ENCODE data around the gene NSG1.
"Not testable (repeated sequence)": the region's sequence is repeated elsewhere in the genome, so short reads cannot be mapped to it uniquely, and the experiment has no call there.

NSG1 gene

DNA sequence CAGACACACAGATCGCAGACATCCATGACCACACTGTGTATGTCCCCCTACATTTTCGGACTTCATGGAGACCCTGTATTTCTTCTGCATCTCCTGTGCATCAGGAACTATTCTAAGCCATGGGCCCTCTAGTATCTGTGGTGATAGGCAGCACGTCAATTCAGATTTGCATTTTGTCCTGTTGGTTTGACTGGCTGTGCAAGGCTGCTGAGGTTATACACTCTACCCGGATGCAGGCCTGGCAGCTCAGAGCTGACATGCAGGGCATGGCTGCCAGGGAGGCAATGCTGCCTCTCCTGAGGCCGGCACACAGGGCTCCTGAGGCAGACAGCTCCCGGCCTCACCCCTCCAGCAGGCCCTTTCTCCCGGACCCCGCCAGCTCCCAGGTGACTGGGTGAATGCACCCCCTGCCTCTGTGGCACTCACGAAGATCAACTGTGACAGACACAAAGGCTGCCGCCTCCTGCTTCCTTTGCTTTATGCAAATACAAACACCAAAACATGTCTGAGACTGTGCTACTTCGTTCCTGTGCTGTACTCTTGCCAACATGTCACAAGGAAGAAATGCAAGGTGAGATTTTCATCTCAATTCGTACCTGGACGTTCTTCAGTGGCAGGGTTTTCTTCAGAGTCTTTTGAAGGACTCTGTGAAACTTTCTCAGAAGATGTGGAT lies 51.0 kb downstream of the NSG1 start:
- no peak for DNase-seq

DNA sequence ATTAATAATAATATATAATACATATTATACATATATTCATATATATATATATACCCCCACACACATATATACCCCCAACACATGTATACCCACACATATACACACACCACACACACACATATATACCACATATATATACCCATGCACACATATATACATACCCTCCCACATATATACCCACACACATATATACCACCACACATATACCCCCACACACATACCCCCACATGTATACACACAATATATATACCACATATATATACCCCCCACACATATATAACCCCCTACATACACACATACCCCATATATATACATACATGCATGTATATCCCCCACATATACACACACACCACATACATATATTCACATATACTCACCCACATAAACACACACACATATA lies 52.0 kb downstream of the NSG1 start:
- DNase-seq, result no peak

DNA sequence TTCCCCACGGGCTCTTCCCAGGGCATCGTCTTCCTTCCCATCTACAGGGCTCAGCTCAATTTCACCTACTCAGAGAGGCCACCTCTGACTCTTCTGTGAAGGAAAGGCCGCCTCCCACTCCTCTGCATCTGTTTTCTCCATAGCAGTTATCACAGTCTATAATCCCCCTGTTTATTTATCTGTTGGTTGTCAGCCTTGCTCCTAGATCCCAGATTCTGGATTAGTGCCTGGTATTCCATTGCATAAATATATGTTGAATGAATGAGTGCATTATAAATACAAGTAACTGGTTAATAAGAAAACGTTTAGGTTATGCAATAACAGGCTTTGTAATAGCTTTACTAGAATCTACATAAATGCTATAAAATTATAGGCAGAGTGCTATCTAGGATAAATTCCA lies 52.9 kb downstream of the NSG1 start:
- DNase-seq, result no peak

- no peak for DNase-seq
Observed at GRCh38 chr4:4440333-4441061, 53.6 kb downstream of the NSG1 start.

- DNase-seq, result no peak
Observed at GRCh38 chr4:4443821-4444220, 56.9 kb downstream of the NSG1 start.

DNA sequence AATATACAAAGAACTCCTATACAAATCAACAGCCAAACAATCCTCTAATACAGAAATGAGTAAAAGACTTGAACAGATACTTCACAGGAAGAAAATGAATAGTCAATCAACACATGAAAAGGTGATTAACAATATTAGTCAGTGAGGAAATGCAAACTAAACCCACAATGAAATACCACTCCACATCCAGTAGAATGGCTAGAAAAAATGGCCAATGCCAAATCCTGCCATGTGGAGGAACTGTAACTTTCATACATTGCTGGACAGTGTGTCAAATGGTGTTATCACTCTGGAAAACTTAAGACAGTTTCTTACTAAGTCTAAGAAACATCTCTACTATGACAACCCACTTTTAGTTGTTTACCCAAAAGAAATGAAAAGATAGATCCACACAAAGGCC lies 59.5 kb downstream of the NSG1 start:
- DNase-seq, result no peak

GRCh38 chr4:4455210-4455865 lies 68.4 kb downstream of the NSG1 start:
- peak; percentile 34 to 65 for DNase-seq

- no peak for DNase-seq
Observed at GRCh38 chr4:4456351-4456750, 69.4 kb downstream of the NSG1 start.

DNA sequence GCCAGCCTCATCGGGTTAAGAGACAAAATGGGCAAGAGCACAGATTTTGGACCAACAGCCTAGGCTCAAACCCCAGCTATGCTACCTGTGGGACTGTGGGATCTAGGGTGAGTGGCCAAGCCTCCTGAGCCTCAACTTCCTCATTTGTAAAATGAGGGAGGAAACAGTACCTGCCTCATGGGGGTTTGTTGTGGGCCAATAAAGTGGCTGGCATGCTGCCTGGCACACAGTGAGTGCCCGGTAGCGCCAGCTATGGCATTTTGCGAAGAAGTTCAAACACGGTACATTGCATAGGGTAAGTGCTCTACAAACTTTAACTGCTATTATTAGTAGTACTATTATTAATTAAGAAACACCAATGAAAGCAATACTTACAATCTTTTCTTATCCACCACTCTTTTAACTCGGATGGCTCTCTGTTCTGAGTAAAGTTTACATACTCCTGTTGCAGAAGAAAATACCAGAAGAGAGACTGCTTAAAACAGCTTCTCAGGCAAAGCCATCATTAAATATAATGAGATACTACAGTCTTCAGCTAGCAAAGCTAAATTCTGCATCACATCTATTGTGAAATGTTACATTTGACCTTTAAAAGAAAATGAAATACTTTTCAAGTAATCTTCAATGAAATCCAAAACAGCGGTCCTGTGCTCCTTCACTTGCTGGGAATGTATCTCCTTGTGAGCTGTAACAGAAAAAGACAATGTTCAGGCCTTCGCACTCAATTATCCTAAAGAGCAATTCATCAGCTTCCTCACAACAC lies 70.1 kb downstream of the NSG1 start:
- DNase-seq, result no peak

DNA sequence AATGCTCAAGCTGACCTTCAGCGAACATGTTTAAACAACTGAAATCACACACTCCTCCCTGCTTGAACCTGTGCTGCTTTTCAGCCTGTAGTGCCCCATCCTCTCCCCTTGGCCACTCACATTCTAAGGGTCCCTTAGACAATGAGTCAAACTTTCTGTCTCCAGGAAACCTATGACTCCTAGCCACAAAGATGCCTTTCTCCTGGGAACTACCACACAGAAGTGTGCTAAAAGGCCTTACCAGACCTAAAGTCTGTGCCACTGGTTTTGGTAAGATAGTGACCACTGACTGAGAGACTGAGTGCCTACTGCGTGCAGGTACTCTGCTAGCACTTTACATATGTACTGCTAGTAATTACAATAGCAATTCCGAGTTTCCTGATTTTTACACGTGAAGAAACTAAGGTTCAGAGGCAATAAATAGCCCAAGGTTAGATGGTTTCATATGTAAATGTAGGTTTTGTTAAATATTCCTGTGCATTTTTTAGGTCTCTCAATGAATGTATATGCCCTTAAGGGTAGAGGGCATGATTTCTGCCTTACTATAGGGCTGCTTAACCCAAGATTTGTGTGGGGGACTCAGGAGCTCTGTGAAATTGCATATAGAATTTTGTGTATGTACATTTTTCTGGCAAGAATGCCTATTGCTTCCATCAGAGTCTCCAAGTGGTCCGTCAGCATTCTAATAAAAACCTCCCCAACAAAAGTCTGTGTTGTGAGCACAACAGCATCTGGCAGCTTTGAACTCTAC lies 71.1 kb downstream of the NSG1 start:
- DNase-seq, result no peak

DNA sequence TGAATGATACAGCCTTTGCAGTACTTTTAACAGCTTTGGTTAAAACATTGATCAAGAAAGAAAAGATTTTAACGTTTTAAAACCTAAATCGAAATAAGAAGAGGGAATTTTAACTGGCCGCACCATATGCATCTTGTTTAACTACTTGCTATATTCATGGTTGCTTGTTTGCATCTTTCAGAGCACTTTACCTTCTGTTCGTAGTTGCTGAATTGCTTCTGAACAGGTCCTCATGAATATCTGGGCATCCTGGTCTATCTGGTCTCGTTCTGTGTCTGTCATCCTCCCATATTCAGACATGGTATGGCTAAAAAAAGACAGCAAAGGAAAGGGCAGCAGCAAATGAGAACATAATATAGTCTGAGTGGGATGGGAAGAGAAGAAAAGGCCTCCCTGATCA lies 72.3 kb downstream of the NSG1 start:
- no peak for DNase-seq

- DNase-seq, result no peak
Observed at GRCh38 chr4:4460759-4461158, 73.9 kb downstream of the NSG1 start.

DNA sequence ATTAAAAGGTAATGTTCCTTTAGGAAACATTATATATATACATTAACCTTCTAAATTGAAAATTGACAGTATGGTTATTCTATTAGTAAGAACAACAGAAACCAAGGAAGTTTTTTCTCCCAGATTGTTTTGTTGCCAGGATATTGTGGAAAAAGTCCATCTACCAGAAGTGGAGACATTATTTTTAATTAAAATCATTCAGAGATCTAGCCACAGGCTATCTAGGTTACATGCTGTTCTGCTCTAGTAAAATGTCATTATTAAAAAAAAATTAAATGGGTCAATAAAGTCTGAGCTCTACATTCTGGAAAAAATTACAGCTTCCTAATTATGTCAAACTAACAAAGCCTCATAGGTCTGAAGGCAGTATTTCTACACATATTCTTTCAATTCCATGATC lies 74.3 kb downstream of the NSG1 start:
- no peak for DNase-seq

DNA sequence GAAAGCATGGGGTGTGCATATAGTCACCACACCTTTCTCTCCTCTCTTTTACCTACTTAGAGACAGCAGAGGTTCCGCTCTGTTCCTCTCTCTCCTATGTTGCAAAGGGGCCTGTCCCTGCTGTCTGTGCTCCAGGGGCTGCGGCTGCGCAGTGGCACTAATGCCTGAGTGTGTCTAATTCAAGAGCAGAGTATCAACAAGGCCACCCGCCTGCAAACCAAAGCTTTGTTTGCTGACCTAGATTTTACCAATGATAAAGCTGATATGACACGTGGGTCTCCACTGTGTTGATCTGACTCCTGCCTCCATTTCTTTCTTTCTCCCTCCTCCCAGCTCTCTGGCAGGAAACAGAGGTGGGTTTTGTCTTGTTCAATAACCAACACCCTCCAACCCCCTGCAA lies 74.9 kb downstream of the NSG1 start:
- peak; percentile 15 to 57 for DNase-seq

- DNase-seq, result no peak
Observed at GRCh38 chr4:4462970-4463369, 76.1 kb downstream of the NSG1 start.

DNA sequence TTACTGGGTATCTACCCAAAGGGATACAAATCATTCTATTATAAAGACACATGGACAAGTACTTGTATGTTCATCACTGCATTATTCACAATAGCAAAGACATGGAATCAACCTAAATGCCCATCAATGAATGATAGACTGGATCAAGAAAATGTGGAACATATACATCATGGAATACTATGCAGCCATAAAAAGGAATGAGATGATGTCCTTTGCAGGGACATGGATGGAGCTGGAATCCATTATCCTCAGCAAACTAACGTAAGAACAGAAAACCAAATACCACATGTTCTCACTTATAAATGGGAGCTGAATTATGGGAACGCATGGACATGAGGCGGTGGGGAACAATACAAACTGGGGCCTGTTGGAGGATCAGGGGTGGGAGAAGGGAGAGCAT lies 78.3 kb downstream of the NSG1 start:
- not testable (repeated sequence) for DNase-seq
